Mesendoderm (in vitro differentiated cells): Measurements from ENCODE around the gene MORN5. TPM values are rescaled to one million over a fixed set of nuclear protein-coding genes. Genes with fewer than 3 reads are reported as not detected.

Experiments used
- DNase-seq: peaks from one replicate; pipeline ENCODE4 v3.0.0; 2013
- H2AK5ac ChIP-seq: 2 replicates; pipeline ENCODE4 v1.6.1; 2013; ENCODE audit warnings: low read length, inconsistent platforms
- H2BK120ac ChIP-seq: 2 replicates; pipeline ENCODE4 v1.6.1; 2013; ENCODE audit warnings: low read depth, mild to moderate bottlenecking, low read length, moderate library complexity, mixed read lengths
- H2BK15ac ChIP-seq: replicated peaks from 2 replicates; pipeline ENCODE4 v1.6.1; 2013; ENCODE audit warnings: low read depth, mild to moderate bottlenecking, moderate library complexity
- H2BK5ac ChIP-seq: 2 replicates; pipeline ENCODE4 v1.6.1; 2013; ENCODE audit warnings: low read length, inconsistent platforms
- H3K18ac ChIP-seq: 2 replicates; pipeline ENCODE4 v1.6.1; 2013; ENCODE audit warnings: mild to moderate bottlenecking, low read length, mixed read lengths
- H3K23ac ChIP-seq: one replicate; pipeline ENCODE4 v1.6.1; 2013; ENCODE audit warnings: low read length
- H3K27ac ChIP-seq: 2 replicates; pipeline ENCODE4 v1.5.1; 2013; ENCODE audit warnings: low read depth, mild to moderate bottlenecking, inconsistent platforms, low read length, moderate library complexity
- H3K27me3 ChIP-seq: 2 replicates; pipeline ENCODE4 v1.6.1; 2013; ENCODE audit warnings: low read length, control low read depth, mild to moderate bottlenecking, inconsistent platforms; ENCODE audit not compliant: insufficient read depth, poor library complexity
- H3K36me3 ChIP-seq: 2 replicates; pipeline ENCODE4 v1.6.1; 2013; ENCODE audit warnings: low read length, inconsistent platforms; ENCODE audit not compliant: control insufficient read depth, insufficient read depth
- H3K4ac ChIP-seq: one replicate; pipeline ENCODE4 v1.6.1; 2013; ENCODE audit warnings: low read depth, mild to moderate bottlenecking, low read length, moderate library complexity
- H3K4me1 ChIP-seq: 2 replicates; pipeline ENCODE4 v1.6.1; 2013; ENCODE audit warnings: low read depth, low read length, inconsistent platforms; ENCODE audit not compliant: control insufficient read depth
- H3K4me2 ChIP-seq: 2 replicates; pipeline ENCODE4 v1.6.1; 2013; ENCODE audit warnings: low read length
- H3K4me3 ChIP-seq: 2 replicates; pipeline ENCODE4 v1.5.1; 2013; ENCODE audit warnings: mild to moderate bottlenecking, low read length
- H3K56ac ChIP-seq: one replicate; pipeline ENCODE4 v1.6.1; 2013; ENCODE audit warnings: low read length
- H3K79me1 ChIP-seq: 2 replicates; pipeline ENCODE4 v1.6.1; 2013; ENCODE audit warnings: low read length, inconsistent platforms
- H3K79me2 ChIP-seq: 2 replicates; pipeline ENCODE4 v1.6.1; 2013; ENCODE audit warnings: mild to moderate bottlenecking, low read length; ENCODE audit not compliant: control insufficient read depth, insufficient read depth
- H3K9ac ChIP-seq: 2 replicates; pipeline ENCODE4 v1.6.1; 2013; ENCODE audit warnings: low read length, inconsistent platforms
- H4K5ac ChIP-seq: one replicate; pipeline ENCODE4 v1.6.1; 2013; ENCODE audit warnings: low read length
- H4K8ac ChIP-seq: one replicate; pipeline ENCODE4 v1.6.1; 2013; ENCODE audit warnings: low read depth, mild to moderate bottlenecking, control low read depth, low read length, moderate library complexity
- WGBS: extraction: QIAGEN DNeasy Blood & Tissue Kit; methylation state at CpG from one replicate; pipeline ENCODE4 v1.1.7; 2013; ENCODE audit warnings: low lambda C conversion rate, missing lambda C conversion rate; ENCODE audit not compliant: insufficient coverage; ENCODE audit errors: extremely low coverage; 5-methylcytosine and 5-hydroxymethylcytosine counted together
- polyA plus RNA-seq, 2 experiments: library from polyadenylated mRNA; stranded (reverse); fragments of 200-250 nt; gene quantifications; one replicate each; pipeline ENCODE4 v1.2.3, GENCODE V29; 2013

The MORN5 gene
- polyA plus RNA-seq (2013, experiment 1 of 2): not detected
- not detected for polyA plus RNA-seq (2013, experiment 2 of 2)

- no peak within 1 kb of the TSS for H3K27ac ChIP-seq
Measured at GRCh38 chr9:122159026-122159924, at the start of gene MORN5, which contains the start of gene NDUFA8. MORN5 (plus strand) TSS chr9:122159908; CDS start chr9:122159973, 65 bp downstream. NDUFA8 (minus strand) TSS chr9:122159779; CDS start chr9:122159677, 102 bp downstream.

GRCh38 chr9:122110100-122110833, 49.4 kb upstream of the MORN5 start:
- H2BK15ac ChIP-seq: no peak overlapping the region
- no peak overlapping the region for H3K4me3 ChIP-seq
- no peak overlapping the region for H3K4me2 ChIP-seq
- no peaks in the 10 kb centered on the region for H3K36me3 ChIP-seq
- no peak overlapping the region for H2BK5ac ChIP-seq
- H4K8ac ChIP-seq: no peak overlapping the region
- H3K27ac ChIP-seq: no peak overlapping the region
- H3K23ac ChIP-seq: no peak overlapping the region
- no peak overlapping the region for H3K9ac ChIP-seq
- H3K18ac ChIP-seq: no peak overlapping the region
- no peak overlapping the region for H3K4ac ChIP-seq
- no peaks in the 10 kb centered on the region for H3K79me2 ChIP-seq
- no peaks in the 10 kb centered on the region for H3K27me3 ChIP-seq
- H2AK5ac ChIP-seq: no peak overlapping the region
- no CpG with 5 or more reads among the region's 7 CpGs for WGBS
- H3K56ac ChIP-seq: no peak overlapping the region
- no peaks in the 10 kb centered on the region for H3K79me1 ChIP-seq
- DNase-seq: no peak
- no peak overlapping the region for H4K5ac ChIP-seq
- H2BK120ac ChIP-seq: no peak overlapping the region
- no peaks in the 10 kb centered on the region for H3K4me1 ChIP-seq

More at GRCh38 chr9:122159026-122159924, at the start of gene MORN5, which contains the start of gene NDUFA8:
- peak; percentile 98 for DNase-seq
- Histone ChIP-seq H2BK15ac (no peak within 1 kb of the TSS), H2BK120ac (no peak within 1 kb of the TSS), H3K79me1 (peaks cover 3% of the 10 kb centered on the region), H2AK5ac (no peak within 1 kb of the TSS), H4K5ac (no peak within 1 kb of the TSS), H2BK5ac (no peak within 1 kb of the TSS), H4K8ac (no peak within 1 kb of the TSS), H3K23ac (no peak within 1 kb of the TSS), H3K4me3 (peak within 1 kb of the TSS; percentile 69), H3K18ac (peak within 1 kb of the TSS; percentile 69), H3K56ac (peak within 1 kb of the TSS; percentile 91), H3K79me2 (peaks cover 6% of the 10 kb centered on the region), H3K36me3 (no peaks in the 10 kb centered on the region), H3K9ac (peak within 1 kb of the TSS; percentile 86), H3K4me1 (no peaks in the 10 kb centered on the region), H3K4ac (peak within 1 kb of the TSS; percentile 84), H3K4me2 (peak within 1 kb of the TSS; percentile 89), H3K27me3 (no peaks in the 10 kb centered on the region)
- WGBS: no CpG with 5 or more reads among the region's 56 CpGs

- no peak overlapping the region for H3K4me2 ChIP-seq
- no peaks in the 10 kb centered on the region for H3K79me1 ChIP-seq
- H2AK5ac ChIP-seq: no peak overlapping the region
- H3K23ac ChIP-seq: no peak overlapping the region
- H4K5ac ChIP-seq: no peak overlapping the region
- no peak overlapping the region for H2BK5ac ChIP-seq
- H3K56ac ChIP-seq: no peak overlapping the region
- H4K8ac ChIP-seq: no peak overlapping the region
- no peaks in the 10 kb centered on the region for H3K27me3 ChIP-seq
- no peak overlapping the region for H3K4me3 ChIP-seq
- no peak overlapping the region for H2BK120ac ChIP-seq
- H3K27ac ChIP-seq: no peak overlapping the region
- H3K4me1 ChIP-seq: no peaks in the 10 kb centered on the region
- H3K79me2 ChIP-seq: no peaks in the 10 kb centered on the region
- no peaks in the 10 kb centered on the region for H3K36me3 ChIP-seq
- no peak overlapping the region for H2BK15ac ChIP-seq
- no peak overlapping the region for H3K18ac ChIP-seq
- WGBS: no CpG with 5 or more reads among the region's 9 CpGs
- no peak overlapping the region for H3K4ac ChIP-seq
- H3K9ac ChIP-seq: no peak overlapping the region
- DNase-seq: no peak
Measured at GRCh38 chr9:122111413-122112085, 48.2 kb upstream of the MORN5 start.

GRCh38 chr9:122112238-122112637, 47.5 kb upstream of the MORN5 start:
- no peak overlapping the region for H3K56ac ChIP-seq
- H3K27me3 ChIP-seq: no peaks in the 10 kb centered on the region
- H3K4me3 ChIP-seq: no peak overlapping the region
- H3K27ac ChIP-seq: no peak overlapping the region
- no peaks in the 10 kb centered on the region for H3K79me1 ChIP-seq
- no peak overlapping the region for H2AK5ac ChIP-seq
- H3K36me3 ChIP-seq: no peaks in the 10 kb centered on the region
- H3K4me1 ChIP-seq: no peaks in the 10 kb centered on the region
- no peak overlapping the region for H2BK5ac ChIP-seq
- H4K8ac ChIP-seq: no peak overlapping the region
- no peak overlapping the region for H3K4ac ChIP-seq
- no peak overlapping the region for H2BK120ac ChIP-seq
- no peaks in the 10 kb centered on the region for H3K79me2 ChIP-seq
- WGBS: no CpG with 5 or more reads among the region's 6 CpGs
- DNase-seq: no peak
- no peak overlapping the region for H2BK15ac ChIP-seq
- no peak overlapping the region for H3K23ac ChIP-seq
- H3K18ac ChIP-seq: no peak overlapping the region
- H4K5ac ChIP-seq: no peak overlapping the region
- H3K4me2 ChIP-seq: no peak overlapping the region
- no peak overlapping the region for H3K9ac ChIP-seq

- H3K79me1 ChIP-seq: no peaks in the 10 kb centered on the region
- no peaks in the 10 kb centered on the region for H3K27me3 ChIP-seq
- H2AK5ac ChIP-seq: no peak overlapping the region
- no peaks in the 10 kb centered on the region for H3K79me2 ChIP-seq
- H3K4me1 ChIP-seq: no peaks in the 10 kb centered on the region
- DNase-seq: no peak
- H3K27ac ChIP-seq: no peak overlapping the region
- no peak overlapping the region for H4K8ac ChIP-seq
- no peak overlapping the region for H3K18ac ChIP-seq
- WGBS: no CpG with 5 or more reads among the region's 5 CpGs
- H3K36me3 ChIP-seq: no peaks in the 10 kb centered on the region
- no peak overlapping the region for H4K5ac ChIP-seq
- no peak overlapping the region for H2BK120ac ChIP-seq
- no peak overlapping the region for H3K4me3 ChIP-seq
- H3K23ac ChIP-seq: no peak overlapping the region
- H3K4me2 ChIP-seq: no peak overlapping the region
- no peak overlapping the region for H2BK5ac ChIP-seq
- H3K9ac ChIP-seq: no peak overlapping the region
- no peak overlapping the region for H3K4ac ChIP-seq
- no peak overlapping the region for H2BK15ac ChIP-seq
- H3K56ac ChIP-seq: no peak overlapping the region
Measured at GRCh38 chr9:122113574-122113973, 46.1 kb upstream of the MORN5 start.
